ENCODE measurements around the gene WASF2.
"Not testable (repeated sequence)": the region's sequence is repeated elsewhere in the genome, so short reads cannot be mapped to it uniquely, and the experiment has no call there.

Gene WASF2

GRCh38 chr1:27504588-27505419 lies 14.8 kb upstream of the WASF2 start:
- no peak for DNase-seq (ENCODE audit: low read depth)
- no peak overlapping the region for H3K4me3 ChIP-seq (ENCODE audit: low read depth, low read length)

GRCh38 chr1:27503844-27504587 lies 14.0 kb upstream of the WASF2 start:
- TF ChIP-seq MYC (IDR thresholded peaks at IDR 0.05; ENCODE audit: low read depth, low read length) (no peak), POLR2A (IDR thresholded peaks at IDR 0.05; ENCODE audit: extremely low read depth, insufficient read length) (no peak), CTCF (IDR thresholded peaks at IDR 0.05; ENCODE audit: low read depth, low read length) (no peak), MAX (IDR thresholded peaks at IDR 0.05; ENCODE audit: low read depth, low read length) (no peak)
- DNase-seq (ENCODE audit: low read depth) = no peak
- H3K4me3 ChIP-seq (ENCODE audit: low read depth, low read length) = no peak overlapping the region

More at GRCh38 chr1:27504588-27505419, 14.8 kb upstream of the WASF2 start:
- TF ChIP-seq MYC (IDR thresholded peaks at IDR 0.05; ENCODE audit: low read depth, low read length) (no peak), MAX (IDR thresholded peaks at IDR 0.05; ENCODE audit: low read depth, low read length) (no peak), POLR2A (IDR thresholded peaks at IDR 0.05; ENCODE audit: extremely low read depth, insufficient read length) (no peak), CTCF (IDR thresholded peaks at IDR 0.05; ENCODE audit: low read depth, low read length) (no peak)

- TF ChIP-seq POLR2A (IDR thresholded peaks at IDR 0.05; ENCODE audit: extremely low read depth, insufficient read length) (no peak), MAX (IDR thresholded peaks at IDR 0.05; ENCODE audit: low read depth, low read length) (no peak), CTCF (IDR thresholded peaks at IDR 0.05; ENCODE audit: low read depth, low read length) (no peak), MYC (IDR thresholded peaks at IDR 0.05; ENCODE audit: low read depth, low read length) (no peak)
- no peak overlapping the region for H3K4me3 ChIP-seq (ENCODE audit: low read depth, low read length)
- DNase-seq (ENCODE audit: low read depth) = no peak
These were observed 13.1 kb upstream of the WASF2 start for GRCh38 chr1:27503033-27503432.

GRCh38 chr1:27501159-27501558 lies 11.2 kb upstream of the WASF2 start:
- not testable (repeated sequence) for DNase-seq (ENCODE audit: low read depth); H3K4me3 ChIP-seq (ENCODE audit: low read depth, low read length)

GRCh38 chr1:27499142-27499541 lies 9.2 kb upstream of the WASF2 start:
- DNase-seq (ENCODE audit: low read depth) = no peak
- no peak for TF ChIP-seq MAX (IDR thresholded peaks at IDR 0.05; ENCODE audit: low read depth, low read length)
- TF ChIP-seq CTCF (IDR thresholded peaks at IDR 0.05; ENCODE audit: low read depth, low read length) = no peak
- no peak for TF ChIP-seq MYC (IDR thresholded peaks at IDR 0.05; ENCODE audit: low read depth, low read length)
- TF ChIP-seq POLR2A (IDR thresholded peaks at IDR 0.05; ENCODE audit: extremely low read depth, insufficient read length) = no peak

GRCh38 chr1:27496604-27497155 lies 6.7 kb upstream of the WASF2 start:
- H3K4me3 ChIP-seq (ENCODE audit: low read depth, low read length) = no peak overlapping the region
- TF ChIP-seq MYC (IDR thresholded peaks at IDR 0.05; ENCODE audit: low read depth, low read length) = no peak
- no peak for TF ChIP-seq POLR2A (IDR thresholded peaks at IDR 0.05; ENCODE audit: extremely low read depth, insufficient read length)
- no peak for TF ChIP-seq CTCF (IDR thresholded peaks at IDR 0.05; ENCODE audit: low read depth, low read length)
- DNase-seq (ENCODE audit: low read depth) = peak; percentile 30

More at GRCh38 chr1:27499142-27499541, 9.2 kb upstream of the WASF2 start:
- no peak overlapping the region for H3K4me3 ChIP-seq (ENCODE audit: low read depth, low read length)
